Stimulated activated effector memory CD8-positive, alpha-beta T cell treated with anti-CD3 and anti-CD28 coated beads, Interleukin-12 subunit alpha, Interleukin-12 subunit beta, amount 100 ng/mL, for 72 hours (primary cell): ENCODE measurements around the gene ISL1.

Experiments
- ATAC-seq: fragments of 150-1000 bp; cut with Tn5 transposase; 2 replicates; pipeline ENCODE4 v1.10.0; 2021
- DNase-seq, 2 donors: peaks; one replicate each; pipeline ENCODE4 v3.0.0; 2021 to 2022; ENCODE audit warnings: low spot score in 2 of 2
- H3K27ac Mint-ChIP-seq: one replicate; pipeline ENCODE4 v1.8.0; 2022; ENCODE audit warnings: mild to moderate bottlenecking, mixed read lengths
- H3K36me3 Mint-ChIP-seq: one replicate; pipeline ENCODE4 v1.8.0; 2022; ENCODE audit warnings: mild to moderate bottlenecking, mixed read lengths
- H3K4me1 Mint-ChIP-seq: one replicate; pipeline ENCODE4 v1.8.0; 2022; ENCODE audit warnings: mixed read lengths
- H3K4me3 Mint-ChIP-seq: one replicate; pipeline ENCODE4 v1.8.0; 2022; ENCODE audit warnings: mild to moderate bottlenecking, mixed read lengths
- H3K9me3 Mint-ChIP-seq: one replicate; pipeline ENCODE4 v1.8.0; 2022; ENCODE audit warnings: mixed read lengths

ISL1 gene

GRCh38 chr5:51383131-51384121 is at the start of gene ISL1:
Gene ISL1, plus strand, starts transcription at chr5:51383448. Its CDS starts 224 bp downstream, at chr5:51383672.
- Mint-ChIP-seq H3K4me1 (peaks cover 5% of the 10 kb centered on the region), H3K9me3 (no peaks in the 10 kb centered on the region), H3K27ac (no peak within 1 kb of the TSS), H3K4me3 (no peak within 1 kb of the TSS), H3K36me3 (no peaks in the 10 kb centered on the region)
- ATAC-seq (peak; percentile 34), DNase-seq (no peak)

GRCh38 chr5:51336878-51337277 is 46.4 kb upstream of the ISL1 start:
- Mint-ChIP-seq H3K4me1 (no peaks in the 10 kb centered on the region), H3K4me3 (no peak overlapping the region), H3K9me3 (peaks cover 4% of the 10 kb centered on the region), H3K27ac (no peak overlapping the region), H3K36me3 (no peaks in the 10 kb centered on the region)
- ATAC-seq = no peak
- DNase-seq = no peak

GRCh38 chr5:51345106-51345505 is 38.1 kb upstream of the ISL1 start:
- Mint-ChIP-seq H3K36me3 (no peaks in the 10 kb centered on the region), H3K9me3 (peaks cover 14% of the 10 kb centered on the region), H3K4me1 (no peaks in the 10 kb centered on the region), H3K4me3 (no peak overlapping the region), H3K27ac (no peak overlapping the region)
- DNase-seq = no peak
- ATAC-seq = no peak

- no peaks in the 10 kb centered on the region for H3K36me3 Mint-ChIP-seq
- H3K9me3 Mint-ChIP-seq = peaks cover 15% of the 10 kb centered on the region
- H3K27ac Mint-ChIP-seq = no peak overlapping the region
- H3K4me1 Mint-ChIP-seq = no peaks in the 10 kb centered on the region
- no peak for DNase-seq
- H3K4me3 Mint-ChIP-seq = no peak overlapping the region
- ATAC-seq = no peak
Observed at GRCh38 chr5:51347157-51347556, 36.1 kb upstream of the ISL1 start.

- H3K4me3 Mint-ChIP-seq = no peak overlapping the region
- ATAC-seq (no peak), DNase-seq (no peak)
- no peaks in the 10 kb centered on the region for H3K36me3 Mint-ChIP-seq
- H3K27ac Mint-ChIP-seq = no peak overlapping the region
- H3K4me1 Mint-ChIP-seq = no peaks in the 10 kb centered on the region
- H3K9me3 Mint-ChIP-seq = peaks cover 15% of the 10 kb centered on the region
Observed at GRCh38 chr5:51347704-51348103, 35.5 kb upstream of the ISL1 start.

- DNase-seq (no peak), ATAC-seq (no peak)
- Mint-ChIP-seq H3K4me1 (no peaks in the 10 kb centered on the region), H3K4me3 (no peak overlapping the region), H3K36me3 (no peaks in the 10 kb centered on the region), H3K9me3 (no peaks in the 10 kb centered on the region), H3K27ac (no peak overlapping the region)
Observed at GRCh38 chr5:51371052-51371451, 12.2 kb upstream of the ISL1 start.

- ATAC-seq (no peak), DNase-seq (no peak)
- no peak overlapping the region for H3K27ac Mint-ChIP-seq
- H3K4me3 Mint-ChIP-seq = no peak overlapping the region
- no peaks in the 10 kb centered on the region for H3K36me3 Mint-ChIP-seq
- H3K4me1 Mint-ChIP-seq = peaks cover 7% of the 10 kb centered on the region
- peaks cover 2% of the 10 kb centered on the region for H3K9me3 Mint-ChIP-seq
Observed at GRCh38 chr5:51373880-51374523, 9.2 kb upstream of the ISL1 start.

GRCh38 chr5:51375084-51375483 is 8.2 kb upstream of the ISL1 start:
- peaks cover 7% of the 10 kb centered on the region for H3K4me1 Mint-ChIP-seq
- ATAC-seq (no peak), DNase-seq (no peak)
- H3K36me3 Mint-ChIP-seq = no peaks in the 10 kb centered on the region
- no peak overlapping the region for H3K27ac Mint-ChIP-seq
- H3K9me3 Mint-ChIP-seq = peaks cover 2% of the 10 kb centered on the region
- no peak overlapping the region for H3K4me3 Mint-ChIP-seq

- H3K4me1 Mint-ChIP-seq = peaks cover 7% of the 10 kb centered on the region
- ATAC-seq = no peak
- H3K9me3 Mint-ChIP-seq = peaks cover 2% of the 10 kb centered on the region
- H3K4me3 Mint-ChIP-seq = no peak overlapping the region
- DNase-seq = no peak
- no peak overlapping the region for H3K27ac Mint-ChIP-seq
- no peaks in the 10 kb centered on the region for H3K36me3 Mint-ChIP-seq
Observed at GRCh38 chr5:51376509-51376908, 6.7 kb upstream of the ISL1 start.

- peaks cover 2% of the 10 kb centered on the region for H3K9me3 Mint-ChIP-seq
- ATAC-seq = no peak
- no peak overlapping the region for H3K4me3 Mint-ChIP-seq
- H3K36me3 Mint-ChIP-seq = no peaks in the 10 kb centered on the region
- H3K4me1 Mint-ChIP-seq = peaks cover 7% of the 10 kb centered on the region
- H3K27ac Mint-ChIP-seq = no peak overlapping the region
- no peak for DNase-seq
Observed at GRCh38 chr5:51377151-51378060, 5.8 kb upstream of the ISL1 start.

- Mint-ChIP-seq H3K9me3 (peaks cover 2% of the 10 kb centered on the region), H3K4me1 (peaks cover 7% of the 10 kb centered on the region), H3K36me3 (no peaks in the 10 kb centered on the region), H3K4me3 (no peak overlapping the region), H3K27ac (no peak overlapping the region)
- ATAC-seq (no peak), DNase-seq (no peak)
Observed at GRCh38 chr5:51378061-51378409, 5.2 kb upstream of the ISL1 start.

GRCh38 chr5:51378448-51379330 is 4.6 kb upstream of the ISL1 start:
- Mint-ChIP-seq H3K4me3 (no peak overlapping the region), H3K36me3 (no peaks in the 10 kb centered on the region)
- DNase-seq = no peak

GRCh38 chr5:51379331-51379700 is 3.9 kb upstream of the ISL1 start:
- DNase-seq (no peak), ATAC-seq (no peak)
- Mint-ChIP-seq H3K36me3 (no peaks in the 10 kb centered on the region), H3K4me3 (no peak overlapping the region), H3K27ac (no peak overlapping the region), H3K4me1 (peaks cover 7% of the 10 kb centered on the region), H3K9me3 (peaks cover 2% of the 10 kb centered on the region)

More at GRCh38 chr5:51378448-51379330, 4.6 kb upstream of the ISL1 start:
- ATAC-seq = no peak
- Mint-ChIP-seq H3K9me3 (peaks cover 2% of the 10 kb centered on the region), H3K27ac (no peak overlapping the region), H3K4me1 (peaks cover 7% of the 10 kb centered on the region)

GRCh38 chr5:51380603-51381207 is 2.5 kb upstream of the ISL1 start:
- ATAC-seq (no peak), DNase-seq (no peak)
- no peak overlapping the region for H3K27ac Mint-ChIP-seq
- no peaks in the 10 kb centered on the region for H3K36me3 Mint-ChIP-seq
- H3K4me1 Mint-ChIP-seq = peaks cover 7% of the 10 kb centered on the region
- H3K4me3 Mint-ChIP-seq = no peak overlapping the region
- peaks cover 2% of the 10 kb centered on the region for H3K9me3 Mint-ChIP-seq
